ENCODE data around the gene ETDC.
"Not testable (repeated sequence)": the region's sequence is repeated elsewhere in the genome, so short reads cannot be mapped to it uniquely, and the experiment has no call there.

The ETDC gene

DNA sequence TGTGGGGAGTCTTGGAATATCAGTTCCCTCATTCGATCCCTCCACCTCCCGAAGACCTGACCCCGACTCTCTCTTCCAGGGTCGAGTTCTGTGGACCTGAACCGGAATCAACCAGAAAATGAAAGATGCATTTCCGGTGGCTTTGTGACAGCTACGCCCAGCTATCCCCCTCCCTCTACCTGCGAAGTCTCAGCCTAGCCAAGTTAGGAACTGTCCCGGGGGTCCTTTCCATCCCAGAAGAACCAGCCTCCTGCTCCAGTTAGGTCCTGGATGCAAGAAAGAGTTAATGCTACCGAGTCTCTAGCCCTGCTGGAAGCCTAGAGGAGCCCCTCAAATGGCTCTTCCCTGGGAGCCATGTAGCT lies 13.4 kb upstream of the ETDC start:
- TF ChIP-seq, protein P1, sequence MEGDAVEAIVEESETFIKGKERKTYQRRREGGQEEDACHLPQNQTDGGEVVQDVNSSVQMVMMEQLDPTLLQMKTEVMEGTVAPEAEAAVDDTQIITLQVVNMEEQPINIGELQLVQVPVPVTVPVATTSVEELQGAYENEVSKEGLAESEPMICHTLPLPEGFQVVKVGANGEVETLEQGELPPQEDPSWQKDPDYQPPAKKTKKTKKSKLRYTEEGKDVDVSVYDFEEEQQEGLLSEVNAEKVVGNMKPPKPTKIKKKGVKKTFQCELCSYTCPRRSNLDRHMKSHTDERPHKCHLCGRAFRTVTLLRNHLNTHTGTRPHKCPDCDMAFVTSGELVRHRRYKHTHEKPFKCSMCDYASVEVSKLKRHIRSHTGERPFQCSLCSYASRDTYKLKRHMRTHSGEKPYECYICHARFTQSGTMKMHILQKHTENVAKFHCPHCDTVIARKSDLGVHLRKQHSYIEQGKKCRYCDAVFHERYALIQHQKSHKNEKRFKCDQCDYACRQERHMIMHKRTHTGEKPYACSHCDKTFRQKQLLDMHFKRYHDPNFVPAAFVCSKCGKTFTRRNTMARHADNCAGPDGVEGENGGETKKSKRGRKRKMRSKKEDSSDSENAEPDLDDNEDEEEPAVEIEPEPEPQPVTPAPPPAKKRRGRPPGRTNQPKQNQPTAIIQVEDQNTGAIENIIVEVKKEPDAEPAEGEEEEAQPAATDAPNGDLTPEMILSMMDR (IDR thresholded peaks at IDR 0.05; ENCODE audit: low read depth, low read length): no peak
- no peak for DNase-seq (ENCODE audit: extremely low read depth, low read depth)

DNA sequence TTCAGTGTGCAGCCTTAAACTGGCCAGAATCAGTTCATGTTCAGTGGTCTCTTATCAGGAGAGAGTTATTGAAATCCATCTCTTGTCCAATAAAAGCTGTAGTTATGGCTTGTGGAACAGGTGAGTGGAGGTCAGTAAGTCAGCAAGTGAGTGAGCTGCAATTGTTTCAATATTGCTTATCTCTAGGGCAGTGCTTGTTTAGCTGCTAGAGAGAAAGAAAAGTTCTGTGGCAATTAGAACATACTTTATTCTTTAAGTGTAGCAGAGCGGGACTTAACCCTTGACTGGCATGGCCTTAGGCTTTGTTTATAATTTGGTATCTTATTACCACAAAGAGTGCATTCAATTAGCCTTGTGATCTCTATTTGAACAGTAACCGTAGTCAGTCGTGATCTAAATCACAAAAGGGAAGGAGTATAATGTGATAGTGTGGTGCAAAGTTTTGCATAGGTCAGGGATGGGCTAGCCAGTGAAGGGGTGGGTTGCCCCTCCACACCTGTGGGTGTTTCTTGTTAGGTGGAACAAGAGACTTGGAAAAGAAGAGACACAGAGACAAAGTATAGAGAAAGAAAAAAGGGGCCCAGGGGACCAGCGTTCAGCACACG lies 6.9 kb upstream of the ETDC start:
- TF ChIP-seq, protein P1 (IDR thresholded peaks at IDR 0.05; ENCODE audit: low read depth, low read length): no peak
- DNase-seq (ENCODE audit: extremely low read depth, low read depth): no peak

DNA sequence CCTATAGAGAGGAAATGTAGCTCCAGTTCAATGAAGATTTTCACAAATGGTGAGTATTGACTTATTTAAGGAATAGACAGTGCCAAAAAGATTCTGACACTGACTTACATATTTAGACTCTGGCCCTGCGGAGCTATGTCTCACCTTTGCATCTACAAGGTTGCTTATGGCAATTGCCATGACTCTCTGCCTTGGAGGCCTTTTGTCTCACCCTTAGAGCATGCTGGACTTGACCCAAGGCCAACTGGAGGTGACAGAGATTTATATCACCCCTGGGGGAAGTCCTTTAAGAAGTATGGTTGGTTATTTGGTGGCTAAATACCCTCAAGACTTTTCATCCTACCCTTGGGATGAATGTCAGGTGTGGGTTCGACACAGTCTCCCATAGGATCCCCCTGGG lies 4.5 kb upstream of the ETDC start:
- TF ChIP-seq, protein P1 (IDR thresholded peaks at IDR 0.05; ENCODE audit: low read depth, low read length): no peak

DNA sequence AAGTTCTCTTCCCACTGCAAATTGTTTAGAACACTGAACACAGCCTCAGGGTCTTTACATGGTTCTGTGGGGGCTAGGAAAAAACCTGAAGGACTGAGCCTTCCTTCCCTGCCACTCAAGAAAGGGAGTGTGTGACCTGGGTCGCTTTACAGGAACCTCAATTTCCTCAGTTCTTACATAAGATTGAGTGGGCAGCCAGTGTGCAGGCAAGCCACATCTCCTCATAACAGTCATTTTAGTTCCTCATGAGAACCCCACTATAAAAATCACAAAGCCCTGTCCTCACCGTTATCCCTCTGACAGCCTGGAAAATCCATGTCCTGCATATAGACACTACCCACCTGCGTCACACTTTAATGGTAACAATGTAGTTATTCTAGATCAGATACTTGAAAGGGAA lies 2.1 kb upstream of the ETDC start:
- no peak for DNase-seq (ENCODE audit: extremely low read depth, low read depth)
- TF ChIP-seq, protein P1 (IDR thresholded peaks at IDR 0.05; ENCODE audit: low read depth, low read length): no peak

More for the DNA sequence above, 4.5 kb upstream of the ETDC start:
- DNase-seq (ENCODE audit: extremely low read depth, low read depth): no peak

DNA sequence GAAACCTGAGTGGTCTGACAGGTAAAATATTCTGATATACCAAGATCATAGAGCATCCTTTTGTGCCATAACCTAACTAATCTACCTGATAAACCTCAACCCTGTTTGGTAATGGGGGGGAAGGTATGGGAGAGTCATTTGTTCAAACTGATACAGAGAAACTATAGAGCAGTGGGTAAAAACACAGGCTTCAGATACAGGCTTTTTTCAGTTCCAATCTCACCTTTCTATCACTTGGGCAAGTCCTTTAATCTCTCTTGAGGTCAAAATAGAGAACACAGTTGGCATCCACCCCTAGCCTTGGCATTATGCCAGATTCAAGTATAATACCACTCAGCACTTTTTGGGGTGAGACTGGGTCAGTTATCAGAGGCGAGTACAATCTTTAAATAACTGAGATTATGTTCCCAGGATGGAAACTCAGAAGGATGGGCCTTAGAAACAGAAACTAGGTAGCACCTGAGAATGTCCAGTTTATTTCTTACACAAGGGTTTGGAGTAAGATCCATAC lies 880 bp upstream of the ETDC start:
- no peak for DNase-seq (ENCODE audit: extremely low read depth, low read depth)
- TF ChIP-seq, protein P1 (IDR thresholded peaks at IDR 0.05; ENCODE audit: low read depth, low read length): no peak

DNA sequence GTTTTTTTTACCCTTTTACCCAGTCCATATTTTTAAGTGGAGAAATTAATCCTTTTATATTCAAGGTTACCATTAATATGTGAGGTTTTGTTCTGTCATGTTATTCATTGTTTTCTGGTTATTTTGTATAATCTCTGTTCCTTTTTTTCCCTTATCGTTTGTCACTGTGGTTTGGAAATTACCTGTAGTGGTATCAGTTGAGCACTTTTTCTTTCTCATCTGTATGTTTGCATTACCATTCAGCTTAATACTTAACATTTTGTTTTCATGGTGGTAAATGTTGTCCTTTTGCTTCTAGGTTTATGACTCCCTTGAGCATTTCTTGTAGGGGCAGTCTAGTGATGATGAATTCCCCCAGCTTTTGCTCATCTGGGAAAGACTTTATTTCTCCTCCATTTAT lies 6.6 kb downstream of the ETDC start:
- TF ChIP-seq, protein P1 (IDR thresholded peaks at IDR 0.05; ENCODE audit: low read depth, low read length): no peak
- no peak for DNase-seq (ENCODE audit: extremely low read depth, low read depth)

DNA sequence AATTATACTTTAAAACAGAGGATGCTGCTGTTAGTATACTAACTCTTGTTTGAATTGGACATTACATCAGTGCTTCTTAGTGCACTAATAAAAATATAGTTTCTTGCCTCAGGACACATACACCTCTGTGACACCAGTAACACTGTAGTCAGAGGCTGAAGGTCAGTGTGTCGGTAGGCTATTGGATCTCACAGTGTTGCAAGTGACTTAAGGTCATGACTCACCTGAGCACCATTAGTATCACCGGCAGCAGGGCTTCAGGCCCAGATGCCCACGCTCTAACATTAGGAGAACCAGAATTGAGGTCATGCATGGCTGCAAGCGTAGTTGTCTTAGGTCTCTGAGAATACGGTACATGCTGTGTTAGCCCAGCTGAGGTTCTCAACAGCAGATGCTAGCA lies 15.2 kb downstream of the ETDC start:
- TF ChIP-seq, protein P1 (IDR thresholded peaks at IDR 0.05; ENCODE audit: low read depth, low read length): no peak
- no peak for DNase-seq (ENCODE audit: extremely low read depth, low read depth)

DNA sequence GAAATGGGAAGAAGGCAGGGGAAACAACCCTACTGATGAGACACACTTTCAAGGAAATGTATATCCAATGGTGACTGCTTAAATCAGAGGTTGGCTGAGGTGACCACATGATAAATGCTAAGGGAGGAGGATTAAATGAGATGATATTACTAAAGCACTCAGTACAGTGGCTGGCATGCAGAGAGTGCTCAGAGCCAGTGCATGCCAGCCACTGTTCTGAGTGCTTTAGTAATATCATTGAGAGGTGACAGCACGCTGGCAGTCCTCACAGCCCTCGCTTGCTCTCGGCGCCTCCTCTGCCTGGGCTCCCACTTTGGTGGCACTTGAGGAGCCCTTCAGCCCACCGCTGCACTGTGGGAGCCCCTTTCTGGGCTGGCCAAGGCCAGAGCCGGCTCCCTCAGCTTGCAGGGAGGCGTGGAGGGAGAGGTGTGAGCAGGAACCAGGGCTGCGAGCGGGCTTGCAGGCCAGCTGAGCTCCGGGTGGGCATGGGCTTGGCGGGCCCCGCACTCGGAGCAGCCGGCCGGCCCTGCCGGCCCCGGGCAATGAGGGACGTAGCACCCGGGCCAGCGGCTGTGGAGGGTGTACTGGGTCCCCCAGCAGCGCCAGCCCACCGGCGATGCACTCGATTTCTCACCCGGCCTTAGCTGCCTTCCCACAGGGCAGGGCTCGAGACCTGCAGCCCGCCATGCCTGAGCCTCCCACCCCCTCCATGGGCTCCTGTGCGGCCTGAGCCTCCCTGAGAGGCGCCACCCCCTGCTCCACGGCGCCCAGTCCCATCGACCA lies 15.9 kb downstream of the ETDC start:
- DNase-seq (ENCODE audit: extremely low read depth, low read depth): not testable (repeated sequence)

Data from AG09319 (cell line).